HEK293 (cell line): Measurements from ENCODE around the gene PGK1.

Source experiments
- CTCF ChIA-PET: fragments of 350-600 bp; formaldehyde crosslinking; extraction: SDS; loops from one replicate; lab custom pipeline; 2021; ENCODE audit warnings: antibody characterized with exemption; lab: Yijun Ruan, JAX
- POLR2A ChIA-PET: fragments of 300-600 bp; formaldehyde crosslinking; extraction: SDS; loops from one replicate; lab custom pipeline; 2020; ENCODE audit warnings: antibody characterized with exemption, inconsistent platforms; lab: Yijun Ruan, JAX
- H3K27ac ChIP-seq: fragments of 200-500 bp; sonication (Bioruptor generic); 2 replicates; pipeline ENCODE4 v1.5.1; 2014; ENCODE audit warnings: low read depth, low read length, control low read depth, inconsistent platforms; ENCODE audit errors: extremely low read depth
- H3K36me3 ChIP-seq, 2 experiments: fragments of 200-500 bp in 1 of 2; sonication (Bioruptor generic) in 1 of 2; 1 replicate in 1 of 2; 2 replicates in 1 of 2; pipeline ENCODE4 v1.5.1; 2014 to 2017; ENCODE audit warnings: inconsistent platforms in 2 of 2, low read length in 2 of 2; ENCODE audit not compliant: control insufficient read depth in 2 of 2, insufficient read depth in 1 of 2
- H3K4me1 ChIP-seq: fragments of 200-500 bp; sonication (Bioruptor generic); 2 replicates; pipeline ENCODE4 v1.5.1; 2014; ENCODE audit warnings: mild to moderate bottlenecking, low read length, inconsistent platforms; ENCODE audit not compliant: control insufficient read depth, insufficient read depth
- H3K4me3 ChIP-seq: 2 replicates; pipeline ENCODE4 v1.5.1; 2011; ENCODE audit warnings: low read depth, mild to moderate bottlenecking, control low read depth, low read length, moderate library complexity
- H3K9me3 ChIP-seq: fragments of 200-500 bp; sonication (Bioruptor generic); 2 replicates; pipeline ENCODE4 v1.5.1; 2014; ENCODE audit warnings: low read depth, low read length, inconsistent platforms; ENCODE audit not compliant: control insufficient read depth, insufficient read depth
- CTCF ChIP-seq: fragments of 450-650 bp; formaldehyde crosslinking; IDR thresholded peaks from 2 replicates; pipeline ENCODE4 v1.5.1; 2016; ENCODE audit warnings: missing biosample characterization, missing genetic modification characterization
- KLF7 ChIP-seq: fragments of 450-650 bp; formaldehyde crosslinking; IDR thresholded peaks from 2 replicates; pipeline ENCODE4 v1.5.1; 2016; ENCODE audit warnings: missing biosample characterization, missing genetic modification characterization, borderline replicate concordance
- OVOL3 ChIP-seq: fragments of 450-650 bp; formaldehyde crosslinking; IDR thresholded peaks from 2 replicates; pipeline ENCODE4 v1.5.1; 2016; ENCODE audit warnings: missing biosample characterization, missing genetic modification characterization
- ZBTB17 ChIP-seq: fragments of 450-650 bp; formaldehyde crosslinking; IDR thresholded peaks from 2 replicates; pipeline ENCODE4 v1.5.1; 2016; ENCODE audit warnings: missing biosample characterization, missing genetic modification characterization
- ZBTB7A ChIP-seq: fragments of 450-650 bp; formaldehyde crosslinking; IDR thresholded peaks from 2 replicates; pipeline ENCODE4 v1.5.1; 2016; ENCODE audit warnings: low read depth, missing biosample characterization, missing genetic modification characterization
- ZFP41 ChIP-seq: fragments of 450-650 bp; formaldehyde crosslinking; IDR thresholded peaks from 2 replicates; pipeline ENCODE4 v1.5.1; 2016; ENCODE audit warnings: missing biosample characterization, missing genetic modification characterization, borderline replicate concordance
- ZNF157 ChIP-seq: fragments of 450-650 bp; formaldehyde crosslinking; IDR thresholded peaks from 2 replicates; pipeline ENCODE4 v1.5.1; 2016; ENCODE audit warnings: missing biosample characterization, missing genetic modification characterization
- ZNF223 ChIP-seq: fragments of 450-650 bp; formaldehyde crosslinking; IDR thresholded peaks from 2 replicates; pipeline ENCODE4 v1.5.1; 2016; ENCODE audit warnings: missing biosample characterization, missing genetic modification characterization
- ZNF23 ChIP-seq: fragments of 450-650 bp; formaldehyde crosslinking; IDR thresholded peaks from 2 replicates; pipeline ENCODE4 v1.5.1; 2016; ENCODE audit warnings: missing biosample characterization, missing genetic modification characterization, borderline replicate concordance
- ZNF280D ChIP-seq: fragments of 450-650 bp; formaldehyde crosslinking; IDR thresholded peaks from 2 replicates; pipeline ENCODE4 v1.5.1; 2016; ENCODE audit warnings: missing biosample characterization, missing genetic modification characterization
- ZNF350 ChIP-seq: fragments of 450-650 bp; formaldehyde crosslinking; IDR thresholded peaks from 2 replicates; pipeline ENCODE4 v1.5.0; 2017; ENCODE audit warnings: missing biosample characterization, mild to moderate bottlenecking, missing genetic modification characterization
- ZNF394 ChIP-seq: fragments of 450-650 bp; formaldehyde crosslinking; IDR thresholded peaks from 2 replicates; pipeline ENCODE4 v1.5.1; 2016; ENCODE audit warnings: missing biosample characterization, missing genetic modification characterization, mild to moderate bottlenecking, moderate library complexity, borderline replicate concordance
- ZNF48 ChIP-seq: fragments of 450-650 bp; formaldehyde crosslinking; IDR thresholded peaks from 2 replicates; pipeline ENCODE4 v1.5.1; 2016; ENCODE audit warnings: missing biosample characterization, missing genetic modification characterization
- ZNF548 ChIP-seq: fragments of 450-650 bp; formaldehyde crosslinking; IDR thresholded peaks from 2 replicates; pipeline ENCODE4 v1.5.1; 2016; ENCODE audit warnings: missing biosample characterization, missing genetic modification characterization
- ZNF654 ChIP-seq: fragments of 450-650 bp; formaldehyde crosslinking; IDR thresholded peaks from 2 replicates; pipeline ENCODE4 v1.5.1; 2016; ENCODE audit warnings: low read depth, missing biosample characterization, missing genetic modification characterization
- ZNF777 ChIP-seq: fragments of 450-650 bp; formaldehyde crosslinking; IDR thresholded peaks from 2 replicates; pipeline ENCODE4 v1.5.1; 2017; ENCODE audit warnings: missing biosample characterization, missing genetic modification characterization, borderline replicate concordance
- ZNF791 ChIP-seq: fragments of 450-650 bp; formaldehyde crosslinking; IDR thresholded peaks from 2 replicates; pipeline ENCODE4 v1.5.1; 2016; ENCODE audit warnings: missing biosample characterization, missing genetic modification characterization

The PGK1 gene

GRCh38 chrX:78116766-78117165 is 12.7 kb downstream of the PGK1 start:
- no peak for TF ChIP-seq ZNF548
- no peak for TF ChIP-seq KLF7 (tag by site-specific recombination)
- TF ChIP-seq ZNF48 (tag by site-specific recombination), result no peak
- TF ChIP-seq ZNF280D (tag by site-specific recombination), result no peak
- no peak for TF ChIP-seq ZFP41
- no peak for TF ChIP-seq ZNF791 (tag by site-specific recombination)
- TF ChIP-seq ZNF777 (tag by site-specific recombination), result no peak
- TF ChIP-seq ZBTB7A (tag by site-specific recombination), result no peak
- no peak for TF ChIP-seq ZBTB17 (tag by site-specific recombination)
- TF ChIP-seq OVOL3 (tag by site-specific recombination), result no peak
- TF ChIP-seq ZNF23, result no peak
- no peak for TF ChIP-seq ZNF350 (tag by site-specific recombination)

GRCh38 chrX:78118628-78119027 is 14.6 kb downstream of the PGK1 start:
- Histone ChIP-seq H3K4me3 (no peak overlapping the region), H3K4me1 (no peaks in the 10 kb centered on the region), H3K9me3 (no peaks in the 10 kb centered on the region), H3K36me3 (peaks cover 53 to 98% of the 10 kb centered on the region in 2 experiments), H3K27ac (no peak overlapping the region)
- TF ChIP-seq ZNF394 (tag by site-specific recombination), result no peak
- TF ChIP-seq ZNF223, result no peak
- CTCF ChIA-PET, result no interaction called here
- POLR2A ChIA-PET, result no interaction called here

More at GRCh38 chrX:78116766-78117165, 12.7 kb downstream of the PGK1 start:
- H3K4me1 ChIP-seq, result no peaks in the 10 kb centered on the region
- CTCF ChIA-PET, result no interaction called here
- no peaks in the 10 kb centered on the region for H3K9me3 ChIP-seq
- peaks cover 60 to 96% of the 10 kb centered on the region in 2 experiments for H3K36me3 ChIP-seq
- POLR2A ChIA-PET, result no interaction called here
- no peak overlapping the region for H3K4me3 ChIP-seq
- H3K27ac ChIP-seq, result no peak overlapping the region

GRCh38 chrX:78119521-78120227 is 15.6 kb downstream of the PGK1 start:
- TF ChIP-seq ZNF157 (tag by site-specific recombination) (no peak), CTCF (tag by site-specific recombination) (0 out of 2 replicates have a peak, but pooled peaks have one; percentile 10), ZNF654 (tag by site-specific recombination) (peak; percentile 30)
- CTCF ChIA-PET, result interaction anchor here (0.6 to 0.9 kb wide), 2 partner anchors 14 to 17 kb away, joined by 3 read pairs; no protein-coding TSS in a partner anchor
- Histone ChIP-seq H3K27ac (no peak overlapping the region), H3K36me3 (peaks cover 56 to 98% of the 10 kb centered on the region in 2 experiments), H3K4me3 (no peak overlapping the region), H3K9me3 (no peaks in the 10 kb centered on the region), H3K4me1 (no peaks in the 10 kb centered on the region)
- POLR2A ChIA-PET, result no interaction called here
